HCT116 (cell line): Measurements from ENCODE around the gene MTHFR. TPM values are rescaled to one million over a fixed set of nuclear protein-coding genes. Genes with fewer than 3 reads are reported as not detected.

Experiments
- ATAC-seq: fragments of 200-7000 bp; cut with Tn5 transposase; 2 replicates; pipeline ENCODE4 v1.9.1; 2020; ENCODE audit warnings: mild to moderate bottlenecking, moderate library complexity
- BruUV-seq: library from RNA; stranded (reverse); fragments of 400-500 nt; replicated peaks from 2 replicates; lab custom pipeline; 2021; lab: Mats Ljungman, UMichigan
- CTCF ChIA-PET: fragments of 300-600 bp; sonication (Branson Sonifier 250); formaldehyde crosslinking; loops from one replicate; lab custom pipeline; 2021; ENCODE audit warnings: antibody characterized with exemption; lab: Charles Lee
- POLR2A ChIA-PET: fragments of 300-600, 350-600 bp; sonication (Branson Sonifier 250); formaldehyde crosslinking; loops from one replicate; lab custom pipeline; 2021; ENCODE audit warnings: antibody characterized with exemption; lab: Charles Lee
- RAD21 ChIA-PET, 2 experiments: fragments of 300-600 bp; sonication (Branson Sonifier 250); formaldehyde crosslinking; loops; one replicate each; lab custom pipeline; 2023; ENCODE audit warnings: low total read pairs in 2 of 2; ENCODE audit not compliant: uncharacterized antibody in 2 of 2, unreplicated experiment in 2 of 2, low non-redundant PET in 1 of 2; lab: Charles Lee
- DNase-seq: peaks from one replicate; pipeline ENCODE4 v3.0.0-alpha.2; 2010; ENCODE audit warnings: low read depth, low spot score
- H2AFZ ChIP-seq: fragments of 200-600 bp; shearing (Covaris generic), sonication (generic); 2 replicates; pipeline ENCODE4 v1.6.1; 2017; ENCODE audit warnings: low read depth, mixed run types, mixed read lengths, antibody characterized with exemption, low read length; ENCODE audit not compliant: poor library complexity, severe bottlenecking
- H3K27ac ChIP-seq: 2 replicates; pipeline ENCODE4 v1.5.1; 2012; ENCODE audit warnings: low read depth, low read length
- H3K27me3 ChIP-seq: fragments of 200-600 bp; sonication (generic); 2 replicates; pipeline ENCODE4 v1.6.1; 2016; ENCODE audit warnings: mixed run types, low read length, mixed read lengths; ENCODE audit not compliant: insufficient read depth
- H3K36me3 ChIP-seq, 2 experiments: fragments of 200-500 bp in 1 of 2; fragments of 200-600 bp in 1 of 2; sonication (Bioruptor generic) in 1 of 2; sonication (generic) in 1 of 2; 2 replicates each; pipeline versions ENCODE4 v1.5.1 to v1.6.1; 2014 to 2016; ENCODE audit warnings: low read length in 2 of 2, inconsistent platforms in 1 of 2, mixed read lengths in 1 of 2, mixed run types in 1 of 2; ENCODE audit not compliant: insufficient read depth in 2 of 2, control insufficient read depth in 1 of 2
- H3K4me1 ChIP-seq, 2 experiments: fragments of 200-600 bp in 1 of 2; sonication (generic) in 1 of 2; 2 replicates each; pipeline versions ENCODE4 v1.5.1 to v1.6.1; 2012 to 2017; ENCODE audit warnings: low read length in 2 of 2, inconsistent platforms in 1 of 2, mild to moderate bottlenecking in 1 of 2, mixed read lengths in 1 of 2, mixed run types in 1 of 2, moderate library complexity in 1 of 2; ENCODE audit not compliant: insufficient read depth in 2 of 2, control insufficient read depth in 1 of 2
- H3K4me2 ChIP-seq: fragments of 200-600 bp; sonication (generic); 2 replicates; pipeline ENCODE4 v1.6.1; 2017; ENCODE audit warnings: mixed run types, low read length, mixed read lengths
- H3K4me3 ChIP-seq, 2 experiments: fragments of 200-600 bp in 1 of 2; sonication (generic) in 1 of 2; replicated peaks in 1 of 2; 2 replicates each; pipeline ENCODE4 v1.5.1; 2011 to 2016; ENCODE audit warnings: low read length in 2 of 2, control low read depth in 1 of 2, low read depth in 1 of 2, mild to moderate bottlenecking in 1 of 2, mixed read lengths in 1 of 2, mixed run types in 1 of 2
- H3K79me2 ChIP-seq: fragments of 200-600 bp; sonication (generic); 2 replicates; pipeline ENCODE4 v1.6.1; 2017; ENCODE audit warnings: mild to moderate bottlenecking, mixed run types, low read length, moderate library complexity, mixed read lengths; ENCODE audit not compliant: insufficient read depth
- H3K9ac ChIP-seq: fragments of 200-600 bp; sonication (generic); 2 replicates; pipeline ENCODE4 v1.6.1; 2016; ENCODE audit warnings: low read length, mixed read lengths
- H3K9me2 ChIP-seq: fragments of 200-600 bp; sonication (generic), shearing (Covaris generic); 2 replicates; pipeline ENCODE4 v1.6.1; 2017; ENCODE audit warnings: mixed run types, mild to moderate bottlenecking, moderate library complexity; ENCODE audit not compliant: insufficient read depth
- H3K9me3 ChIP-seq, 2 experiments: fragments of 200-500 bp in 1 of 2; fragments of 200-600 bp in 1 of 2; sonication (Bioruptor generic) in 1 of 2; sonication (generic) in 1 of 2; 2 replicates each; pipeline ENCODE4 v1.6.1; 2014 to 2017; ENCODE audit warnings: low read length in 2 of 2, mixed read lengths in 2 of 2, inconsistent platforms in 1 of 2, low read depth in 1 of 2, mild to moderate bottlenecking in 1 of 2, mixed run types in 1 of 2, moderate library complexity in 1 of 2; ENCODE audit not compliant: control insufficient read depth in 1 of 2, insufficient read depth in 1 of 2
- H4K20me1 ChIP-seq: fragments of 200-600 bp; sonication (generic), shearing (Covaris generic); 2 replicates; pipeline ENCODE4 v1.6.1; 2017; ENCODE audit warnings: mixed run types, mild to moderate bottlenecking, moderate library complexity; ENCODE audit not compliant: insufficient read depth
- CBX3 ChIP-seq: IDR thresholded peaks from 2 replicates; pipeline ENCODE4 v1.6.1; 2012; ENCODE audit warnings: low read depth
- CEBPB ChIP-seq: IDR thresholded peaks from 2 replicates; pipeline ENCODE4 v1.6.1; 2012; ENCODE audit warnings: low read depth
- EGR1 ChIP-seq: IDR thresholded peaks from 2 replicates; pipeline ENCODE4 v1.6.1; 2012; ENCODE audit warnings: low read depth
- ELF1 ChIP-seq: IDR thresholded peaks from 2 replicates; pipeline ENCODE4 v1.6.1; 2012; ENCODE audit warnings: low read depth, borderline replicate concordance
- EZH2phosphoT487 ChIP-seq: fragments of 200-600 bp; IDR thresholded peaks from 2 replicates; pipeline ENCODE4 v1.6.1; 2018; ENCODE audit warnings: antibody characterized with exemption, borderline replicate concordance
- JUND ChIP-seq: IDR thresholded peaks from 2 replicates; pipeline ENCODE4 v1.6.1; 2012
- POLR2A ChIP-seq: IDR thresholded peaks from 2 replicates; pipeline ENCODE4 v1.7.0; 2011; ENCODE audit warnings: borderline replicate concordance; ENCODE audit not compliant: insufficient read depth, insufficient read length; ENCODE audit errors: extremely low read depth
- POLR2AphosphoS5 ChIP-seq: IDR thresholded peaks from 2 replicates; pipeline ENCODE4 v1.6.1; 2011; ENCODE audit warnings: mild to moderate bottlenecking, low read depth, low read length, moderate library complexity
- RAD21 ChIP-seq: IDR thresholded peaks from 2 replicates; pipeline ENCODE4 v1.6.1; 2012; ENCODE audit warnings: low read depth, mild to moderate bottlenecking
- SIN3A ChIP-seq: IDR thresholded peaks from 2 replicates; pipeline ENCODE4 v1.6.1; 2012; ENCODE audit warnings: low read depth
- SP1 ChIP-seq: IDR thresholded peaks from 2 replicates; pipeline ENCODE4 v1.6.1; 2012; ENCODE audit warnings: low read depth
- SRF ChIP-seq: IDR thresholded peaks from 2 replicates; pipeline ENCODE4 v1.6.1; 2012; ENCODE audit warnings: low read depth
- TCF7L2 ChIP-seq: IDR thresholded peaks from 2 replicates; pipeline ENCODE4 v1.7.0; 2011; ENCODE audit warnings: borderline replicate concordance, inconsistent platforms; ENCODE audit not compliant: insufficient read depth, insufficient read length; ENCODE audit errors: extremely low read depth
- ZFX ChIP-seq: fragments of 450-650 bp; IDR thresholded peaks from 2 replicates; pipeline ENCODE4 v1.6.1; 2017
- ZNF274 ChIP-seq: fragments of 200-500 bp; sonication (Bioruptor generic); IDR thresholded peaks from 2 replicates; pipeline ENCODE4 v1.6.1; 2014; ENCODE audit warnings: mild to moderate bottlenecking, low read depth, low read length, inconsistent platforms
- intact Hi-C: fragments of 100-400 bp; cut with micrococcal nuclease; formaldehyde crosslinking; loops from 2 replicates; pipeline ENCODE4 v1.10.0; 2022
- total RNA-seq: library from RNA; stranded (reverse); gene quantifications from one replicate; pipeline ENCODE4 v1.2.1, GENCODE V29; 2021; ENCODE audit not compliant: unreplicated experiment
- TF ChIP-seq, protein P1 (sequence below): IDR thresholded peaks from 2 replicates; pipeline ENCODE4 v1.6.1; 2012
- TF ChIP-seq, protein P2 (sequence below): IDR thresholded peaks from 2 replicates; pipeline ENCODE4 v1.6.1; 2012; ENCODE audit warnings: low read depth
- TF ChIP-seq, protein P3 (sequence below): IDR thresholded peaks from 2 replicates; pipeline ENCODE4 v1.6.1; 2012

MTHFR gene
- total RNA-seq, 1 experiment from 2014 or later, result 20.9 TPM

DNA sequence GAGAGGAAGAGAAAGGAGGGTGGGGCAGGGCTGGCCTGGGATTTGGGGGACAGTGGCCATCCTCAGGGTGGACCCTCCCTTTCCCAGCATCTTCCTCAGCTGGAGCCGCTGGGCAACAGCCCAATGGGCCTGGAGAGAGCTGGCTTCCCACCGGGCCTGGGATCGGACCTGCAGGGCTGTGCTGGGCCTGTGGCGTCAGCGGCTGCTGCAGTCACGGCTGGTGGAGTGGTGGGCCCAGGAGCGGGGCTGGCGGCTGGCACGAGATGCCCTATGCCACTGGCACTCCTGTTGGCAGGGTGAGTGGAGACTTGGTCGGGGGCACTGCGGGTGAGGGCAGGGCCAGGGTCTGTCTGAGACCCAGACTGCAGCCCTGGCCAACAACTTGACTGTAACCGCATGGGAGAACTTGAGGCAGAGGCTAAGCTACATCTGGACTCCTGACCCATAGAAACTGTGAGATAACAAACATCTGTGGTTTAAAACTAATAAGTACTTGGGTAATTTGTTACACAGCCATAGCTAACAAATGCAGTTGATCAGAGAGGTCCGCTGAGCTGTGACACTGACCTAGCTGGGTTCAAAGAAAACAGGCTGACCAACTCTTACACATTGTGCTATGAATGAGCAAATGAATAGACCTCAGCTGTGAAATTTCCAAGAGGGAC is 25.9 kb downstream of the MTHFR start:
- H3K9me3 ChIP-seq, result no peaks in the 10 kb centered on the region
- POLR2A ChIA-PET, result no interaction called here
- no peak for TF ChIP-seq EZH2phosphoT487
- TF ChIP-seq, protein P1, sequence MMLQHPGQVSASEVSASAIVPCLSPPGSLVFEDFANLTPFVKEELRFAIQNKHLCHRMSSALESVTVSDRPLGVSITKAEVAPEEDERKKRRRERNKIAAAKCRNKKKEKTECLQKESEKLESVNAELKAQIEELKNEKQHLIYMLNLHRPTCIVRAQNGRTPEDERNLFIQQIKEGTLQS, result no peak
- TF ChIP-seq CBX3, result no peak
- no peak for TF ChIP-seq POLR2AphosphoS5
- TF ChIP-seq SP1, result no peak
- TF ChIP-seq ZNF274, result no peak
- no peak for TF ChIP-seq ELF1
- TF ChIP-seq ZFX, result no peak
- no peak for TF ChIP-seq CEBPB
- no peak for TF ChIP-seq EGR1
- no peak for TF ChIP-seq SRF
- no peak for TF ChIP-seq JUND
- no peak for TF ChIP-seq SIN3A
- no peak for TF ChIP-seq TCF7L2
- TF ChIP-seq, protein P2, sequence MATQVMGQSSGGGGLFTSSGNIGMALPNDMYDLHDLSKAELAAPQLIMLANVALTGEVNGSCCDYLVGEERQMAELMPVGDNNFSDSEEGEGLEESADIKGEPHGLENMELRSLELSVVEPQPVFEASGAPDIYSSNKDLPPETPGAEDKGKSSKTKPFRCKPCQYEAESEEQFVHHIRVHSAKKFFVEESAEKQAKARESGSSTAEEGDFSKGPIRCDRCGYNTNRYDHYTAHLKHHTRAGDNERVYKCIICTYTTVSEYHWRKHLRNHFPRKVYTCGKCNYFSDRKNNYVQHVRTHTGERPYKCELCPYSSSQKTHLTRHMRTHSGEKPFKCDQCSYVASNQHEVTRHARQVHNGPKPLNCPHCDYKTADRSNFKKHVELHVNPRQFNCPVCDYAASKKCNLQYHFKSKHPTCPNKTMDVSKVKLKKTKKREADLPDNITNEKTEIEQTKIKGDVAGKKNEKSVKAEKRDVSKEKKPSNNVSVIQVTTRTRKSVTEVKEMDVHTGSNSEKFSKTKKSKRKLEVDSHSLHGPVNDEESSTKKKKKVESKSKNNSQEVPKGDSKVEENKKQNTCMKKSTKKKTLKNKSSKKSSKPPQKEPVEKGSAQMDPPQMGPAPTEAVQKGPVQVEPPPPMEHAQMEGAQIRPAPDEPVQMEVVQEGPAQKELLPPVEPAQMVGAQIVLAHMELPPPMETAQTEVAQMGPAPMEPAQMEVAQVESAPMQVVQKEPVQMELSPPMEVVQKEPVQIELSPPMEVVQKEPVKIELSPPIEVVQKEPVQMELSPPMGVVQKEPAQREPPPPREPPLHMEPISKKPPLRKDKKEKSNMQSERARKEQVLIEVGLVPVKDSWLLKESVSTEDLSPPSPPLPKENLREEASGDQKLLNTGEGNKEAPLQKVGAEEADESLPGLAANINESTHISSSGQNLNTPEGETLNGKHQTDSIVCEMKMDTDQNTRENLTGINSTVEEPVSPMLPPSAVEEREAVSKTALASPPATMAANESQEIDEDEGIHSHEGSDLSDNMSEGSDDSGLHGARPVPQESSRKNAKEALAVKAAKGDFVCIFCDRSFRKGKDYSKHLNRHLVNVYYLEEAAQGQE, result no peak
- no peak for TF ChIP-seq POLR2A
- TF ChIP-seq RAD21, result no peak
- TF ChIP-seq, protein P3, sequence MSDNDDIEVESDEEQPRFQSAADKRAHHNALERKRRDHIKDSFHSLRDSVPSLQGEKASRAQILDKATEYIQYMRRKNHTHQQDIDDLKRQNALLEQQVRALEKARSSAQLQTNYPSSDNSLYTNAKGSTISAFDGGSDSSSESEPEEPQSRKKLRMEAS, result no peak
- intact Hi-C loops, result no loop called here
- H3K79me2 ChIP-seq, result no peaks in the 10 kb centered on the region
- H3K4me2 ChIP-seq, result no peak overlapping the region
- ATAC-seq (no peak), DNase-seq (no peak)
- no peak overlapping the region for H3K27ac ChIP-seq
- no peak overlapping the region for H2AFZ ChIP-seq
- no peaks in the 10 kb centered on the region for H4K20me1 ChIP-seq
- RAD21 ChIA-PET, result no interaction called here
- H3K9me2 ChIP-seq, result no peaks in the 10 kb centered on the region
- H3K9ac ChIP-seq, result no peak overlapping the region
- H3K27me3 ChIP-seq, result no peaks in the 10 kb centered on the region
- H3K36me3 ChIP-seq, result no peaks in the 10 kb centered on the region
- peaks cover 1 to 7% of the 10 kb centered on the region in 2 experiments; a peak in 3 of 4 replicates for H3K4me1 ChIP-seq
- no TSS peak for BruUV-seq
- CTCF ChIA-PET, result no interaction called here
- H3K4me3 ChIP-seq, result no peak overlapping the region
